ENCODE results near the gene PAFAH1B2.

GRCh38 chr11:117187007-117187406 is 42.9 kb downstream of the PAFAH1B2 start:
- TF ChIP-seq POLR2A (IDR thresholded peaks at IDR 0.05) (no peak), CTCF (IDR thresholded peaks at IDR 0.05) (no peak)

Measured in body of pancreas (tissue), 4 donors.